Kidney epithelial cell (primary cell): Measurements from ENCODE around the gene TTC29. TPM values are rescaled to one million over a fixed set of nuclear protein-coding genes. Genes with fewer than 3 reads are reported as not detected.
A peak's percentile ranks its signal among the peaks of the same experiment; 100 is the strongest.

Source experiments
- DNase-seq: peaks from one replicate; pipeline ENCODE4 v3.0.0-alpha.2; 2010; ENCODE audit warnings: low read depth
- H3K27me3 ChIP-seq: 2 replicates; pipeline ENCODE4 v1.6.0; 2011; ENCODE audit warnings: low read length; ENCODE audit not compliant: control insufficient read depth, insufficient read depth
- H3K36me3 ChIP-seq: 2 replicates; pipeline ENCODE4 v1.5.1; 2011; ENCODE audit warnings: low read length; ENCODE audit not compliant: control insufficient read depth, insufficient read depth
- H3K4me3 ChIP-seq: 2 replicates; pipeline ENCODE4 v1.5.1; 2011; ENCODE audit warnings: low read depth, mild to moderate bottlenecking, control low read depth, low read length
- total RNA-seq: library from RNA; depleted of rRNA; stranded (reverse); fragments of >200 nt; gene quantifications from 2 replicates; pipeline ENCODE4 v1.2.3, GENCODE V29; 2015
- TF ChIP-seq, protein P1 (sequence below): IDR thresholded peaks from 2 replicates; pipeline ENCODE4 v1.5.1; 2011; ENCODE audit warnings: mild to moderate bottlenecking, moderate library complexity, low read length, control low read depth, inconsistent platforms; ENCODE audit not compliant: insufficient read depth, poor library complexity, severe bottlenecking

The TTC29 gene
- total RNA-seq, 1 donor from 2014 or later, result 0.79 TPM

DNA sequence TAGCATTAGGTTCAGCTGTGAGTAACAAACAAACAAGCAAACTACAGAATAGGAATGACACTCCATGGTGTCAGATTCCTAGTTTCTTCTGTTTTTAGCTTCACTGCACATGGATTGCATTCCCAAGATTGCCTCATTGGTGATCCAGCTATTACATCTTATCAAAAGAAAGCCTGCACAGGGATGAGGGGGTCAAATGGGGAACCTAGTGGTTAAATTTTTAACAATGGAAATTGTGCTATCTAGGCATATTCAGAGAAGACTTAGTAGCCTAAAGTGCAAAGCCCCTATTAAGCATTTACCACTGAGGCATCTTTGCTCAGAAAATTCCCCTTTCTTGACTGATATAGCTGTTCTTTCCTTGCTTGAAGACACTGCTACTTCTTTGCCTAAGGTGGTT lies 3.9 kb upstream of the TTC29 start:
- Histone ChIP-seq H3K4me3 (no peak overlapping the region), H3K36me3 (no peaks in the 10 kb centered on the region), H3K27me3 (no peaks in the 10 kb centered on the region)
- TF ChIP-seq, protein P1, sequence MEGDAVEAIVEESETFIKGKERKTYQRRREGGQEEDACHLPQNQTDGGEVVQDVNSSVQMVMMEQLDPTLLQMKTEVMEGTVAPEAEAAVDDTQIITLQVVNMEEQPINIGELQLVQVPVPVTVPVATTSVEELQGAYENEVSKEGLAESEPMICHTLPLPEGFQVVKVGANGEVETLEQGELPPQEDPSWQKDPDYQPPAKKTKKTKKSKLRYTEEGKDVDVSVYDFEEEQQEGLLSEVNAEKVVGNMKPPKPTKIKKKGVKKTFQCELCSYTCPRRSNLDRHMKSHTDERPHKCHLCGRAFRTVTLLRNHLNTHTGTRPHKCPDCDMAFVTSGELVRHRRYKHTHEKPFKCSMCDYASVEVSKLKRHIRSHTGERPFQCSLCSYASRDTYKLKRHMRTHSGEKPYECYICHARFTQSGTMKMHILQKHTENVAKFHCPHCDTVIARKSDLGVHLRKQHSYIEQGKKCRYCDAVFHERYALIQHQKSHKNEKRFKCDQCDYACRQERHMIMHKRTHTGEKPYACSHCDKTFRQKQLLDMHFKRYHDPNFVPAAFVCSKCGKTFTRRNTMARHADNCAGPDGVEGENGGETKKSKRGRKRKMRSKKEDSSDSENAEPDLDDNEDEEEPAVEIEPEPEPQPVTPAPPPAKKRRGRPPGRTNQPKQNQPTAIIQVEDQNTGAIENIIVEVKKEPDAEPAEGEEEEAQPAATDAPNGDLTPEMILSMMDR, result no peak
- no peak for DNase-seq

DNA sequence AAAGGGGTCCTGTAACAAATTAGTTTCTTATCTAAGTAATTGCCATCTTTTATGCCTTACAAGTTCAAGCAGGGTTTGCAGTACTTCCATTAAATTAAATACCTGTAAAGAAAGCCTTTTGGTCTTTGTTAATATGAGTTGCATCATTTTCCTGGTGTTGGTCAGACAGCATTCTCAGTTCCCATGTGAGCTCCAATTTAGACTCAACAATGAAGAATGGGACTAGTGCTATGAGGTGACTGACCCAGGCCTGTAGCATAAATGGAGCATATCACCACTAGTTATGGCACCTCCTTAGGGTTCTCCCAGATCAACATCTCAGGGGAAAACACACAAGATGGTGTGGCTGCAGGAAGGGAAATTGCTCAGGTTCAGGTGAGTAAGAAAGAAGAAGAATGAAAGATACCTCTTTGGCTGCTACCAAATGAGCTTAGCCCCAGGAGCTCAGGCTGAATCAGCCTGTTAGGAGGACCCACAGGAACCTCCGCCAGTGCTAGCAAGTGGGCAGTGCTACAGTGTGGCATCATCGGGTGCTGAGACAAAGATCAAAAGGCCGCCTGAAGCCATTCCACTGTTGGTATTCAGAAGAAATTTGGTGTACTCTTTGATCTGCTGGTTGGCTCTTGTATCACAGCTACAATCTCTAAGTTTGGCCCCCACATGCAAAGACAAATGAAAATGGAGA lies 1.8 kb downstream of the TTC29 start:
- TF ChIP-seq, protein P1, result no peak
- DNase-seq, result no peak
- Histone ChIP-seq H3K36me3 (no peaks in the 10 kb centered on the region), H3K27me3 (no peaks in the 10 kb centered on the region), H3K4me3 (no peak overlapping the region)

DNA sequence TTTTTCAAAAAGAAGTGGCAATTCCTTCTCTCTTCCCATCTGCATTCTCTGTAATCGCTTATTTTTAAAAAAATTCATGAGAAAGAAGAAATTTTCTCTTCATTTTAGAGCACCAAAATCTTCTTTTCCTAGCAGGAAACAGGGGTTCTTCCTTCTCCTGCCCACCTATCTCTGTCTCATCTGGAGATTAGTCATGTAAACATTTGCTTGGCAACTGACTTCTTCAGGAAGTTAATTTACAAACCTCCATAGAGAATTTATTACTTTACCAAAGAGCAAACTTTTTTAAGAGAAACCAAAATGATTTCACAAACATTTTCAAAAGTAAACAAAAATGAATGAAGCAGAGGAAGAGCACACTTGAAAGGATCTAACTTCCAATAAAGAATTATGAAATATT lies 13.5 kb downstream of the TTC29 start:
- Histone ChIP-seq H3K4me3 (no peak overlapping the region), H3K36me3 (no peaks in the 10 kb centered on the region), H3K27me3 (no peaks in the 10 kb centered on the region)
- TF ChIP-seq, protein P1, result no peak
- no peak for DNase-seq

DNA sequence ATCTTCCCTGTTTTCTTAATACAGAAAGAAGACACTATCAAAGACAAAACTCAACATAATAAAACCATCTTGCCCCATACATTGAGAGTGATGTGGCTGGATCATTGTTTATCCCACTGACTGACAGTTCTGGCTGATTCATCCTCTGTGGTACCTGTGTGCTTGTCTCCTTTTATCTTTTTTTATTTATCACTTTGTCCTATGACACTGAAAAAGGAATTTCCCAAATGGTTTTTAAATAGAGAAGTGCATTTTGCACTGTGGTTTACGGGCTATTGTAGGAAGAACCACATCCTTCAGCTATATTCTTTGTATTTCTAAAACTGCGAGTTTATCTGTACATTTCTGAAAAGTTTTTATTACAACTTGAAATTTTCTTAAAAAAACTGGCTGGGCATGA lies 15.0 kb downstream of the TTC29 start:
- Histone ChIP-seq H3K27me3 (no peaks in the 10 kb centered on the region), H3K36me3 (no peaks in the 10 kb centered on the region), H3K4me3 (no peak overlapping the region)
- DNase-seq, result no peak
- TF ChIP-seq, protein P1, result no peak

DNA sequence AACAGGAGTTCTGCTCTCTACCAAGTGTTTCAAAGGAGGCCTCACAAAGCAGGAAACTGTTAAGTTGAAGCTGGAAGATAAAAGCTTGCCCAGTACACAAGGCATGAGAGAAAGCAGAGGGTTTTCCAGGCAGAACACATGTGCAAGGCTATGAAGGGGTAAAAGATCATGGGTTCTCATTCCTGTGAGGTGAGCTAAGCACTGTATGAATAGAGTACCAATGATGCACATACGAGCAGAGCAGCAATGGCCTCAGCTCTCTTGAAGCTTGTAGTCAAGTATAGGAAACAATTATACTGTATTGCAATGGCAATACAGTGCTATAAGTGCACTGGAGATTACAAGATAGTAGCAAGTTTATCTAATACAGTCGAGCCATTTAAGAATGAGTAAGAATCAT lies 18.0 kb downstream of the TTC29 start:
- Histone ChIP-seq H3K4me3 (no peak overlapping the region), H3K27me3 (no peaks in the 10 kb centered on the region), H3K36me3 (no peaks in the 10 kb centered on the region)
- TF ChIP-seq, protein P1, result no peak
- DNase-seq, result no peak

DNA sequence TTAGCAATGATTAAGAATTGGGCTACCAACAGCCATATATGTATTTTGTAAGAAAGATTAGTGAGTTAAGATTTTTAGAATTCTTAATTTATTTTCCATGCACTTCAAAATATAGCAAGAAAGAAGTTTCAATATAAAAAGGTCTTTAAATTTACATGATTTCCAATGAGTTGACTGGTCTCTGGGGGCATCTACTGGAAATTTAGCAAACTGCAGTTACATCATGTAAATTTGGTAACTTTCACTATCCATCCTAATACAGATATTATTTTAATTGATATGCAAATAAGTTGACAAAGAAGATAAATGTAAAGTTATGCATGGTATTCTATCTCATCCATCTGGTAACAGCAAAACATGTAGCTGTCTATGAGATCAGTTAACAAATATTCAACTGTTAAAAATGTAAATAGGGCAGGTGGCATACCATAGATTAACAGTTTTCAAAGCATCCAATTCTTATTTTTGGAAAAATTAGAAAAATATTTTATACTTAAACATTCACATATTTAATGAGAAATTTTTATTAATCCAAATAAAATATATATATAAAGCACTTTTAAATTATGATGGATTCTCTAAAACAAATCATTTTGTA lies 29.1 kb downstream of the TTC29 start:
- Histone ChIP-seq H3K36me3 (no peaks in the 10 kb centered on the region), H3K4me3 (no peak overlapping the region), H3K27me3 (no peaks in the 10 kb centered on the region)
- TF ChIP-seq, protein P1, result peak; percentile 65
- no peak for DNase-seq
